COR-L47 (cell line): ENCODE data around the gene SLC25A19.
"Not testable (repeated sequence)": the region's sequence is repeated elsewhere in the genome, so short reads cannot be mapped to it uniquely, and the experiment has no call there.

ENCODE experiments used
- DNase-seq: peaks from one replicate; lab custom pipeline; 2025; lab: John Stamatoyannopoulos, UW

The SLC25A19 gene

DNA sequence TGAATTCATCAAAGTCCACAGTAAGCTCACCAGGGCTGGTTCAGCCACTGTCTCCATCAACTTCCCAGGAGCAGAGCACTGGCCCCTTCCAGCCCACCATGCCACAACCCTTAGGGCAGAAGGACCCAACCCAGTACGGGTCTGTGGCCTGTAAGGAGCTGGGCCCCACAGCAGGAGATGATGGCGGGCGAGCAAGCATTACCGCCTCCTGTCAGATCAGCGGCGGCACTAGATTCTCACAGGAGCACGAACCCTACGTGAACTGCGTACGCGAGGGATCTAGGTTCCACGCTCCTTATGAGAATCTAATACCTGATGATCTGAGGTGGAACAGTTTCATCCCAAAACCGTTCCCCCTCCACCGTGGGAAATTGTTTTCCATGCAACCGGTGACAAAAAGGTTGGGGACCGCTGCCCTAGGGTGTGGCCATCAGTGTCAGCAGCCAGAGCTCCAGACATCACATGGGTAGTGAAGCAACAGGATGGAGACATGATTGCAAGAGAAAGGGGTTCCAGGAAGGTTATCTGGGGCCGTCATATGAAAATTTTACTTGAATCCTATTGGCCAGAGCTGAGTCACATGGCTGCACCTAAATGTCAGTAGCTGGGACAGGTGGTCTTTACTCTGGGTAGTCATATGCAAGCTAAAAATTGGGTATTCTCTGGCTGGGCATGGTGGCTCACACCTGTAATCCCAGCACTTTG, 12.4 kb upstream of the SLC25A19 start:
- DNase-seq: no peak

GRCh38 chr17:75301049-75301448, 11.8 kb upstream of the SLC25A19 start:
- DNase-seq: no peak

GRCh38 chr17:75300280-75300679, 11.0 kb upstream of the SLC25A19 start:
- DNase-seq: no peak

GRCh38 chr17:75295201-75296158, 6.2 kb upstream of the SLC25A19 start:
- DNase-seq: no peak

DNA sequence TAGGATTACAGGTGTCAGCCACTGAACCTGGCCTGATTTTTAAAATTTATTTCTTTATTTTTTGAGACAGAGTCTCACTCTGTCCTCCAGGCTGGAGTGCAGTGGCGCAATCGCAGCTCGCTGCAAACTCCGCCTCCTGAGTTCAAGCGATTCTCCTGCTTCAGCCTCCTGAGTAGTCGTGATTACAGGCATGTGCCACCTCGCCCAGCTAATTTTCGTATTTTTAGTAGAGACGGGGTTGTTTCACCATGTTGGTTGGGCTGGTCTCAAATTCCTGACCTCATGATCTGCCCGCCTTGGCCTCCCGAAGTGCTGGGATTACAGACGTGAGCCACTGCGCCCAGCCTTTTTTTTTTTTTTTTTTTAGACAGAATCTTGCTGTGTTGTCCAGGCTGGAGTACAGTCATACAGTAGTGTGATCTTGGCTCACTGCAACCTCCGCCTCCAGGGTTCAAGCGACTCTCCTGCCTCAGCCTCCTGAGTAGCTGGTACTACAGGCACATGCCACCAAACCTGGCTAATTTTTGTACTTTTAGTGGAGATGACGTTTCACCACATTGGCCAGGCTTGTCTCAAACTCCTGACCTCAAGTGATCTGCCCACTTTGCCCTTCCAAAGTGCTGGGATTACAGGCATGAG, 3.7 kb upstream of the SLC25A19 start:
- DNase-seq: not testable (repeated sequence)

DNA sequence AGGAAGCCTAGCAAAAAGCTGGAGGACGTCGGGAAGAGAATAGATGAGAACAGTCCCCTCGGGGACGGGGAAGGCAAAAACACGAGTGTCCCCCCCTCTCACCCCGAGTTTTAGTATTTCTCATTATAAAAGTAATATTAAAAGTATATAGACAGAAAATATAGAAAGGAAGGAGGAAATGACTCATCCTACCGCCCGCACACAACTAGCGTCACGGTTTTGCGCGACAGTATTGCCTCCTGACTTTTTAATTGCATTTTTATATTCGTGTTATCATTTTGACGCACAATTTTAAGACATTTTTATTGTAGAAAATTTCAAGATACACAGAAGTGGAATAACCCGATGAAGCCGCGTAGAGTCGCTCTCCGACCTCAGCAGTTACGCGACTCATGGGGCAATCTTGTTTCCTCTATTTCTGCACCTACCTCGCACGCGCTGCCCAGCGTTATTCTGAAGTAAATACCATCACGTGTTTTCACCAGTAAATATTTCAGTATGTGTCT, 652 bp upstream of the SLC25A19 start:
- DNase-seq: no peak

DNA sequence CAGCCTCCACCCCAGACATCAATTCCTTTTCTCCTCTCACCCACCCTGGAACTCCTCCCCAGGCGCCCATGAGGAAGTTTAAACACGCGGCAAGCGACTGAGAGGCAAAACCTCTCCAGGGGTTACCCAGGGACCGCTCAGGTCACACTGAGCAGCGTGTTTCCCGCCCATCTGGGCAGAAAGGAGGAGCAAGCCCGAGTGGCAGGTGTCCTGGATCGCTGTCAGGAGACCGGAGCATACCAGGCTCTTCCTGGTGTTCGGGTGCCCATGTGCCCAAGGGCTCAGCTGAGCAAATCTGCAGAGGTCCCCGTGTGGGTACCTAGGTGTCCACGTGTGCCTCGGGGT, 491 bp downstream of the SLC25A19 start:
- DNase-seq: peak; percentile 56

GRCh38 chr17:75288359-75288758, 874 bp downstream of the SLC25A19 start:
- no peak for DNase-seq

GRCh38 chr17:75287221-75287620, 2.0 kb downstream of the SLC25A19 start:
- DNase-seq: no peak

GRCh38 chr17:75285123-75285522, 4.1 kb downstream of the SLC25A19 start:
- DNase-seq: no peak

- not testable (repeated sequence) for DNase-seq
These were observed 9.0 kb downstream of the SLC25A19 start for GRCh38 chr17:75280189-75280588.

DNA sequence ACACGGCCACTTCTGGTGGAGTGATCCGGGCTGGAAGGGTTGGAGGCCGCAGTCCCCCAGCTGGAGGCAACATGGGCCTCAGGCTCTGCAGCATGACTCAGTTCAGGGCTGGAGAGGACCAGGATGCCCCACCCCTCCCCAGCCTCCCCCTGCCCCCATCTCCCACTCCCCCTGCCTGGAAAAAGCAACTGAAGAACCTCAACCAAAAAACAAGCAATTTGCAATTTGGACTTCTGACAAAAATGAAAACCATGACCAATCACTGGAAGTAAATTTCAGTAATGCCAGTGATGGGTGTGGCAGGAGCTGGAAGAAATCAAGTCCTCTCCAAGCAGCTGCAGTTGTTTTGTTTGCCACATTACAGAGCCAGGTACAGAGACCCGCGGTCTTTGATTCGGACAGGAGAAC, 11.6 kb downstream of the SLC25A19 start:
- no peak for DNase-seq

- DNase-seq: no peak
These were observed 15.1 kb downstream of the SLC25A19 start for GRCh38 chr17:75273977-75274708.

DNA sequence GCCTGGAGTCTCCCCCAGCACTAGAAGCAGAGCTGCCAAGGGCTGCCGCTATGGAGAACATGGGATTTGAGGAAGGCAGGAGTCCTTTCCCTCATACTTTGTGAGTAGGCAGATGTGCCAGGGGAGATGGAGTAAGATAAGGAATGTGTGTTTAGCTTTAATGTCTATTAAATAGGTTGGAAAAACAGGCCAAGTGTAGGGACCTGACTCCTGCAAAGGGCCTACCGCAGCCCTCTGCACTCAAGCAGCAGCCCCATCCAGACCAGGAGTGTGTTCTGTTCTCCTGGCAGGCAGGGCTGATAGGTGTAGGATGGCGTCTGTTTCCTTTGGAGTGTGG, 16.4 kb downstream of the SLC25A19 start:
- no peak for DNase-seq

DNA sequence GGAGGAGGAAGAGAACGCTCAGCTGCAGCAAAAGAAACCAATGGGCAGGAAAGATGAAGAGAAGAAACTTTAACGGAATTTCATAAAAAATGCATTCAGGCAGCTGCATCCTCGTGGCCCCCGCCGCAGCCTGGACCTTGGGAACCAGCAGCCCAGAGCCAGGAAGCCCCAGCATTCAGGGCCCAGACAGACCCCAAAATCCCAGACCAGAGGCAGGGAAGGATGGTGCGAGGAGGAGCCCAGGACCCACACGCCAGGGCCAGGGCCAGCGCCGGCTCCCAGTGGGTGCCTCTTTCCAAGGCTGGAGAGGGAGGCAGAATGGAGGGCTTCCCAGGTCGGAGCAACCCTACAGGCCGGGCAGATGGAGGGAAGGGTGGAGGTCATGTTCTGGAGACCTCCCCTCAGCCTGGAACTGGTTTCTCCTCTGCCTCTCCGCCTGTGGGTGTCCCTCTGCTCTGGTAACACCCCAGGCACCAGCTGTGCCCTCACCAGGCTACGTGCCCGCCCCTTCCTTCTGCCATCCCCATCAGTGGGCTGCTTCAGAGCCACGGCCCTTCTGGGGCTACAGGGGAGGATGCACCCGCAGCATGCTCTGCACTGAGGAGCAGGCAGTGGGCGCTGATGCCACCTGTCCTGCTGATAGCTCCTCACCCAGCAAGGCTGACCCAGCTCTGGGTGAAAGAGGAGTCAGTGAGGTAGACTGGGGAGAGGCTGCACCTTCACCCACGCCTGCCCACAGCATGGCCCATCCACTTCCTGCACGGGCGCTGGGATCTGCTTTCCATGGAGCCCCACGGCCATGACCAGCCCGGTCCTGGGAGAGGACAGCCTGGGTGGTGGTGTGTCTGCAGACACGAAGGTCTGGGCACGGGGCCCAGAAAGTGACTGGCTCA, 17.0 kb downstream of the SLC25A19 start:
- no peak for DNase-seq

GRCh38 chr17:75271233-75271954, 17.8 kb downstream of the SLC25A19 start:
- peak; percentile 74 for DNase-seq

GRCh38 chr17:75270966-75271232, 18.3 kb downstream of the SLC25A19 start, which contains the start of gene MIF4GD:
MIF4GD (minus strand) TSS chr17:75271231; CDS start chr17:75270195, 1,036 bp downstream.
- DNase-seq: no peak

DNA sequence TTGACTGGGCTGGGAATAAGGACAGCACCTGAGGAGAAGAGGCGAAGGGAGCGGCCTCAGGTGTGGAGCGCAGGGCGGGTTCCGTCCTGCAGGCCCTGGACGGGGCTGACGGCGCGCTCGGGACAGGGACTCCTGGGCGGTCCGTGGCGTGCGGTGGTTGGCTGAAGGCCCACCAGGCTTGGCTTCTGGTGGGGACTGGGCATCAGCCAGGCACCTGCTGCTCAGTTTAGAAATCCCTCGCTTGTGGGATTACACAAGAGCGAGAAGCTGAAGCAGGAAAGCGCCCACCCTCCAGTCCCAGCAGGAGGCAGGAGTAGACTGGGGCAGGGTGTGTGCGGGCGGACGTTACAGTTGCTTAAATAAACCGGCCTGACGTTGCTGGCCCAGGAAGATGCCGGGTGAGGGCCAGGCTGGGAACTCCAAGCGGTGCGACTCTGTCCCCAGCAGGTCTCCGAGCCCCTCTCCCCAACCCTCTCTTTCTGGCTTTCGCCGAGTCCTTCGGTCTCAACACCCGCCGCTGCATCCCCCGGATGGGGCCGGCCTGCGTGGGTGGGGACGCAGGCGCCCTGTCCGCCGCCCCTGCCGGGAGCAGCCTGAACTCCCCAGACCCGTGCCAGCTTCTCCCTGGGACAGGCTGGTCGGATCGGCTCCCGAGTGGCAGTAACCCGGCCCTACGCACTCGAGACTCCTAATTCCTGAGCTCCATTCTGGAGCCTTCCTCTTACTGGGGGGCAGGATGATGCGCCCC, 18.8 kb downstream of the SLC25A19 start:
- DNase-seq: peak; percentile 36

DNA sequence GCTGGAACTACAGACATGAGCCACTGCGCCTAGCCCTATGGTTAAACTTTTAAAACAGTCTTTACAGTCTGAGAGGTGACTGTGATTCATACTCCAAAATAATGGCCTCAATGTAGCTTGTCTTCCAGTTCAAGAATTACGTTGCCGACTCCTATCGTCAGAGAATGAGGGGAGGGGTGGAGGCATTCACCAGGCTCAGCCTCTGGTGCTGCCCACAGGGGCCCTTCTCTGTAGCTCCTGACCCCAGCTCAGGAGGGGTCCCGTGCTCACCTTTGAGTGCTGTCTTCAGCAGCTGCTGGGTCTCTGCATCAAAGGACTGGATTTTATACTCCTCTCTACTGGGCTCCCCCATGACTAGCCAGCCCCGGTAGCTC, 19.4 kb downstream of the SLC25A19 start:
- DNase-seq: no peak
